ENCODE data around the gene MTARC1.

MTARC1 gene

DNA sequence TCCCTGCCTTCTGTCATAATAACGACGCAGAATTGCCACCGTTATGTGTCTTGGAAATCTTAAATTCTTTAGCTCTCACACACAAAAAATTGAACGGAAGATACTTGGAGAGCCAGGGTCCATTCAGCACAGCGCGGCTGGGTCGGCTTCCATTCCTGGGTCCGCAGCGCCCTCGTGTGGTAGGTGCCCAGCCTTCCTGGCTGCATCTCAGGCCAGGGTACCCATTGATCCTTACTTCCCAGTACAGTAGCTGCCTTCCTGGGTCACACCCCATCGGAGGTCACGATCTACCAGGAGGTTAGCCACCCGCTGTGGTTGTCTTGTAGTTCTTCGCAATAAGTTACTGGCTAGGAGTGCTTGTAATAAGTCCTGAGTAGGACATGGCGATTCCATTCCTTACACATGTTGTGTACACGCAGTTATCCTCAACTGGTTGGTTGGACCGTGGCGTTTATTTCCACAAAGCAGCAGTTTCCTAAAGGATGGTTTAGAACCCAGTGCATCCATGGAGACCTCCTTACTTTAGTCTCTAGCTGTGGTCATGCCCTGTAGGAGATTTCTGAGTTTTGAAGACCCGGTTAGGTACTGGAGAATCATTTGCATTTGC is 9.9 kb upstream of the MTARC1 start:
- peak; percentile 25 for DNase-seq (ENCODE audit: extremely low read depth, low read depth)
- H3K4me3 ChIP-seq (replicated peaks; ENCODE audit: low read depth, low read length) = no peak overlapping the region
- TF ChIP-seq, protein P1, sequence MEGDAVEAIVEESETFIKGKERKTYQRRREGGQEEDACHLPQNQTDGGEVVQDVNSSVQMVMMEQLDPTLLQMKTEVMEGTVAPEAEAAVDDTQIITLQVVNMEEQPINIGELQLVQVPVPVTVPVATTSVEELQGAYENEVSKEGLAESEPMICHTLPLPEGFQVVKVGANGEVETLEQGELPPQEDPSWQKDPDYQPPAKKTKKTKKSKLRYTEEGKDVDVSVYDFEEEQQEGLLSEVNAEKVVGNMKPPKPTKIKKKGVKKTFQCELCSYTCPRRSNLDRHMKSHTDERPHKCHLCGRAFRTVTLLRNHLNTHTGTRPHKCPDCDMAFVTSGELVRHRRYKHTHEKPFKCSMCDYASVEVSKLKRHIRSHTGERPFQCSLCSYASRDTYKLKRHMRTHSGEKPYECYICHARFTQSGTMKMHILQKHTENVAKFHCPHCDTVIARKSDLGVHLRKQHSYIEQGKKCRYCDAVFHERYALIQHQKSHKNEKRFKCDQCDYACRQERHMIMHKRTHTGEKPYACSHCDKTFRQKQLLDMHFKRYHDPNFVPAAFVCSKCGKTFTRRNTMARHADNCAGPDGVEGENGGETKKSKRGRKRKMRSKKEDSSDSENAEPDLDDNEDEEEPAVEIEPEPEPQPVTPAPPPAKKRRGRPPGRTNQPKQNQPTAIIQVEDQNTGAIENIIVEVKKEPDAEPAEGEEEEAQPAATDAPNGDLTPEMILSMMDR (IDR thresholded peaks at IDR 0.05; ENCODE audit: low read depth, low read length, missing control alignments) = peak; percentile 97

DNA sequence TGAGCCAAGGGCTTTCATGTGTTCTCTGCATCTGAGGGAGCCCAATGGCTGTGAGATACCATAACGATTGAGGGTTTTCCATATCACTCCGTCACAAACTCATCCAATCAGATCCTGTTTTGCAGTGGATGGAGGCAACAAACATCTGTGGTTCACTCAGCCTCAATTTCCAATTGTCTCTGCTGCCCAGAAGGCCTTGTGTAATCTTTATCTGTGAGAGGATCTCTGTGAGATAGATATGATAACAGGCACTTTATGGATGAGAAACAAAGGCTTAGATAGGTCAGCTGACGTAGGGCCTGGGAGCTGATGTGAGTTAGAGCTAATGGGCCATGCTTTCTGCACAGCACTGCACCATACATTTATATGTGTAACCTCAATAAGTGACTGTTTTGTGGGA is 3.3 kb upstream of the MTARC1 start:
- no peak overlapping the region for H3K4me3 ChIP-seq (replicated peaks; ENCODE audit: low read depth, low read length)
- DNase-seq (ENCODE audit: extremely low read depth, low read depth) = no peak
- TF ChIP-seq, protein P1 (IDR thresholded peaks at IDR 0.05; ENCODE audit: low read depth, low read length, missing control alignments) = no peak

- TF ChIP-seq, protein P1 (IDR thresholded peaks at IDR 0.05; ENCODE audit: low read depth, low read length, missing control alignments) = no peak
- H3K4me3 ChIP-seq (replicated peaks; ENCODE audit: low read depth, low read length) = no peak overlapping the region
Measured at GRCh38 chr1:220784751-220785150, 2.0 kb upstream of the MTARC1 start.

GRCh38 chr1:220785166-220786056 is 1.3 kb upstream of the MTARC1 start:
- H3K4me3 ChIP-seq (replicated peaks; ENCODE audit: low read depth, low read length) = no peak overlapping the region
- TF ChIP-seq, protein P1 (IDR thresholded peaks at IDR 0.05; ENCODE audit: low read depth, low read length, missing control alignments) = no peak
- DNase-seq (ENCODE audit: extremely low read depth, low read depth) = no peak

More at GRCh38 chr1:220784751-220785150, 2.0 kb upstream of the MTARC1 start:
- DNase-seq (ENCODE audit: extremely low read depth, low read depth) = no peak

GRCh38 chr1:220786057-220786336 is 716 bp upstream of the MTARC1 start:
- no peak for DNase-seq (ENCODE audit: extremely low read depth, low read depth)
- TF ChIP-seq, protein P1 (IDR thresholded peaks at IDR 0.05; ENCODE audit: low read depth, low read length, missing control alignments) = no peak
- peak overlapping the region; percentile 48 for H3K4me3 ChIP-seq (replicated peaks; ENCODE audit: low read depth, low read length)

- DNase-seq (ENCODE audit: extremely low read depth, low read depth) = no peak
Measured at GRCh38 chr1:220787069-220787619, 431 bp downstream of the MTARC1 start.

More at GRCh38 chr1:220787069-220787619, 431 bp downstream of the MTARC1 start:
- H3K4me3 ChIP-seq (replicated peaks; ENCODE audit: low read depth, low read length) = peak overlapping the region; percentile 48
- TF ChIP-seq, protein P1 (IDR thresholded peaks at IDR 0.05; ENCODE audit: low read depth, low read length, missing control alignments) = no peak

Measured in HFF-Myc (cell line).